Measurements from ENCODE around the gene NBPF4.
"Not testable (repeated sequence)": the region's sequence is repeated elsewhere in the genome, so short reads cannot be mapped to it uniquely, and the experiment has no call there.

The NBPF4 gene

DNA sequence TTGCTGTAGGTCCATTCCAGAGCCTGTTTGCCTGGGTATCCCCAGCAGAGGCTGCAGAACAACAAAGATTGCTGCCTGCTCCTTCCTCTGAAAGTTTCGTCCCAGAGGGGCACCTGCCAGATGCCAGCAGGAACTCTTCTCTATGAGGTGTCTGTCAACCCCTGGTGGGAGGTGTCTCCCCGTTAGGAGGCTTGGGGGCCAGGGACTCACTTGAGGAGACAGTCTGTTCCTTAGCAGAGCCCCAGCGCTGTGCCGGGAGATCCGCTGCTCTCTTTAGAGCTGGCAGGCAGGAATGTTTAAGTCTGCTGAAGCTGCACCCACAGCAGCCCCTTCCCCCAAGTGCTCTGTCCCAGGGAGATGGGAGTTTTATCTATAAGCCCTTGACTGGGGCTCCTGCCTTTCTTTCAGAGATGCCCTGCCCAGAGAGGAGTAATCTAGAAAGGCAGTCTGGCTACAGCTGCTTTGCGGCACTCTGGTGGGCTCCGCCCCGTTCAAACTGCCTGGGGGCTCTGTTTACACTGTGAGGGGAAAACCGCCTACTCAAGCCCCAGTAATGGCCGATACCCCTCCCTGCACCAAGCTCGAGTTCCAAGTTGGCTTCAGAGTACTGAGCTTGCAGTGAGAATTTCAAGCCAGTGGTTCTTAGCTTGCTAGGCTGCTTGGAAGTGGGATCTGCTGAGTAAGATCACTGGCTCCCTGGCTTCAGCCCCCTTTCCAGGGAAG is 35.0 kb downstream of the NBPF4 start:
- TF ChIP-seq, protein P1, sequence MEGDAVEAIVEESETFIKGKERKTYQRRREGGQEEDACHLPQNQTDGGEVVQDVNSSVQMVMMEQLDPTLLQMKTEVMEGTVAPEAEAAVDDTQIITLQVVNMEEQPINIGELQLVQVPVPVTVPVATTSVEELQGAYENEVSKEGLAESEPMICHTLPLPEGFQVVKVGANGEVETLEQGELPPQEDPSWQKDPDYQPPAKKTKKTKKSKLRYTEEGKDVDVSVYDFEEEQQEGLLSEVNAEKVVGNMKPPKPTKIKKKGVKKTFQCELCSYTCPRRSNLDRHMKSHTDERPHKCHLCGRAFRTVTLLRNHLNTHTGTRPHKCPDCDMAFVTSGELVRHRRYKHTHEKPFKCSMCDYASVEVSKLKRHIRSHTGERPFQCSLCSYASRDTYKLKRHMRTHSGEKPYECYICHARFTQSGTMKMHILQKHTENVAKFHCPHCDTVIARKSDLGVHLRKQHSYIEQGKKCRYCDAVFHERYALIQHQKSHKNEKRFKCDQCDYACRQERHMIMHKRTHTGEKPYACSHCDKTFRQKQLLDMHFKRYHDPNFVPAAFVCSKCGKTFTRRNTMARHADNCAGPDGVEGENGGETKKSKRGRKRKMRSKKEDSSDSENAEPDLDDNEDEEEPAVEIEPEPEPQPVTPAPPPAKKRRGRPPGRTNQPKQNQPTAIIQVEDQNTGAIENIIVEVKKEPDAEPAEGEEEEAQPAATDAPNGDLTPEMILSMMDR (IDR thresholded peaks at IDR 0.05; ENCODE audit: low read depth, low read length, missing control alignments): no peak
- DNase-seq: no peak
- peaks cover 12% of the 10 kb centered on the region for H3K27me3 ChIP-seq (replicated peaks)
- in situ Hi-C loops (cut with HindIII; ENCODE audit: low pct_ligation_motif_present, low sequenced_read_pairs): no loop called here
- no peak overlapping the region for H3K4me3 ChIP-seq (ENCODE audit: low read depth, low read length)
- no peak overlapping the region for H3K27ac ChIP-seq
- no peaks in the 10 kb centered on the region for H3K36me3 ChIP-seq (replicated peaks)

DNA sequence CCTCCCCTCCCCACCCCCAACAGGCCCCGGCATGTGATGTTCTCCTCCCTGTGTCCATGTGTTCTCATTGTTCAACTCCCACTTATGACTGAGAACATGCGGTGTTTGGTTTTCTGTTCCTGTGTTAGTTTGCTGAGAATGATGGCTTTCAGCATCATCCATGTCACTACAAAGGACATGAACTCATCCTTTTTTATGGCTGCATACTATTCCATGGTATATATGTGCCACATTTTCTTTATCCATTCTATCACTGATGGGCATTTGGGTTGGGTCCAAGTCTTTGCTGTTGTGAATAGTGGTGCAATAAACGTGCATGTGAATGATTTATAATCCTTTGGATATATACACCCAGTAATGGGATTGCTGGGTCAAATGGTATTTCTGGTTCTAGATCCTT is 40.3 kb downstream of the NBPF4 start:
- H3K27ac ChIP-seq; H3K4me3 ChIP-seq (ENCODE audit: low read depth, low read length); H3K36me3 ChIP-seq (replicated peaks); H3K27me3 ChIP-seq (replicated peaks); in situ Hi-C loops (cut with HindIII; ENCODE audit: low pct_ligation_motif_present, low sequenced_read_pairs); DNase-seq: not testable (repeated sequence)

DNA sequence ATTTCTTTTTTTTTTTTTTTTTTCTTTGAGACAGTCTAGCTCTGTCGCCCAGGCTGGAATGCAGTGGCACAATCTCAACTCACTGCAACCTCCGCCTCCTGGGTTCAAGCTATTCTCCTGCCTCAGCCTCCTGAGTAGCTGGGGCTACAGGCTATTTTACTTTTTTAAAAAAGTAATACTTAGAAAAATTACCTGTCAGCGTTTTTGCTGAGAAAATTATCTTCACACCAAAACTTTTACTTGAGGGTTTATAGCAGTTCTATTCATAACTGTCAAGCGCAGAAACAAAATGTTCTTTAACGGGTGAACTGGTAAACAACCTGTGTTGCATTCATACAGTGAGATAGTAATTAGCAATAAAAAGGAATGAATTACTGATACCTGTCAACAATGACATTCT is 42.2 kb downstream of the NBPF4 start:
- no peak for DNase-seq
- Histone ChIP-seq H3K4me3 (ENCODE audit: low read depth, low read length) (no peak overlapping the region), H3K27me3 (replicated peaks) (no peaks in the 10 kb centered on the region), H3K36me3 (replicated peaks) (peaks cover 4% of the 10 kb centered on the region), H3K27ac (no peak overlapping the region)
- TF ChIP-seq, protein P1 (IDR thresholded peaks at IDR 0.05; ENCODE audit: low read depth, low read length, missing control alignments): no peak
- in situ Hi-C loops (cut with HindIII; ENCODE audit: low pct_ligation_motif_present, low sequenced_read_pairs): no loop called here

DNA sequence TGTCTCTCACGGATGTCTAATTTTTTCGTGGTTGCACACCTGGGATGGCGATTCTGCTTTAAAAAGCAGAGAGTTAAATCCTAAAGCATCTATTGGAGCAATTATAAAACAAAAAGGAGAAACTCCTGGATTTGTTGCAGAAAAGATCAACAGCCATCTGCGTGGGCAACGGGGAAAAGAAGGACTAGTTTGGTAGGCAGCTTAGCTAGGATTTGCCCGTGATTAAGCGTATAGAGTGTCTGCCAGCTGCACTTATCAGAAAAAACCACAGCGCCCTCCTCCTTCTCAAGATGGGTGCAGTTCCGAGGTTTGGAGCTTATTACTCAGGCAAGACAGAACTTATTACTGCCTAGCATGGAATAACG is 43.2 kb downstream of the NBPF4 start:
- TF ChIP-seq, protein P1 (IDR thresholded peaks at IDR 0.05; ENCODE audit: low read depth, low read length, missing control alignments): peak; percentile 40
- Histone ChIP-seq H3K36me3 (replicated peaks) (peaks cover 4% of the 10 kb centered on the region), H3K4me3 (ENCODE audit: low read depth, low read length) (peak overlapping the region; percentile 89), H3K27me3 (replicated peaks) (no peaks in the 10 kb centered on the region), H3K27ac (peak overlapping the region; percentile 73)
- DNase-seq: peak; percentile 49
- in situ Hi-C loops (cut with HindIII; ENCODE audit: low pct_ligation_motif_present, low sequenced_read_pairs): no loop called here

DNA sequence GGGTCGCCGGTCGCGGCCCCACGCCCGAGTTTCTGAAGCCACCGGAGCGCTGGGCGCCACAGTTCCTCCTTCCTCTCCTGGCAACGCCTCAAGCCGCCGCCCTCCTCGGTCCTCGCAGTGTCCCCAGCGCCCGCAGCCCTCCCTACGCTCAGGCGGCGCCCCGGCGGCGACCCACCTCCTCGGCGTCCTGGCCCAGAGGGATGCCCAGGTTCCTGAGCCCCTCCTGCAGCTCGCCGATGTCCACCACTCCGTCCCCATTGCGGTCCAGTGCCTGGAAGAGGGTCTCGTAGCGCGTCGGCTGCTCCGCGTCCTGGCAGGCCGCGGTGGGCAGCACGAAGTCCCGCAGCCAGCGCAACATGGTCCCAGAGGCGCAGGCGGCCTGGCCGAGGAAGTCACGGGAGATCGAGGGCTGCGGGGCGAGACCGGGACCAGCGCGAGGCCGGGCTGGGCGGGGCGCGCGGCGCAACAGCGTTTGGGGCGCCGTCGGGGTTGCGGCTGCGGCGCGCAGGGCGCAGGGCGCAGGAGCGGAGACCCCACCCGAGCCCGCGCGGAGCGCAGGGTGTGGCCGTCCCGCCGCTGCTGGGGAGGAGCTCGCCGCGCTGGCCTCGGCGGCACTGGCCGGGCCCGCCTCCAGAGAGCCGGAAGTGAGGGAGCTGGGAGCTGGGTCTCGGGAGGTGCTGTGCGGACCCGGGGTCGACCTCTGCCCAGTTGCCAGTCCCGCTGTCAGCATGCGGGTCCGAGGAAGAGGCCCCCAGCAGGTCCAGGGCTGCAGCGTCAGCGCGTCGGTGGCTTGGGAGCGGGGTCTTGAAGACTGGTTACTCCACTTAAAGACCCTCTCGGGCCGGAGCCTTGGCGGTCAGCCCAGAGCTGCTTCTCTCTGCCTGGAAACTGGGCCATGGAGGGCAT is 43.8 kb downstream of the NBPF4 start, which contains the start of gene SLC25A24:
Gene SLC25A24, minus strand, starts transcription at position 563 of the 906 bp plus-strand sequence. Its CDS starts 205 bp downstream, at position 358.
- H3K36me3 ChIP-seq (replicated peaks): peaks cover 9% of the 10 kb centered on the region
- in situ Hi-C loops (cut with HindIII; ENCODE audit: low pct_ligation_motif_present, low sequenced_read_pairs): no loop called here
- TF ChIP-seq, protein P1 (IDR thresholded peaks at IDR 0.05; ENCODE audit: low read depth, low read length, missing control alignments): no peak
- H3K27ac ChIP-seq: peak within 1 kb of the TSS; percentile 73
- no peaks in the 10 kb centered on the region for H3K27me3 ChIP-seq (replicated peaks)
- peak within 1 kb of the TSS; percentile 89 for H3K4me3 ChIP-seq (ENCODE audit: low read depth, low read length)
- DNase-seq: peak; percentile 40

DNA sequence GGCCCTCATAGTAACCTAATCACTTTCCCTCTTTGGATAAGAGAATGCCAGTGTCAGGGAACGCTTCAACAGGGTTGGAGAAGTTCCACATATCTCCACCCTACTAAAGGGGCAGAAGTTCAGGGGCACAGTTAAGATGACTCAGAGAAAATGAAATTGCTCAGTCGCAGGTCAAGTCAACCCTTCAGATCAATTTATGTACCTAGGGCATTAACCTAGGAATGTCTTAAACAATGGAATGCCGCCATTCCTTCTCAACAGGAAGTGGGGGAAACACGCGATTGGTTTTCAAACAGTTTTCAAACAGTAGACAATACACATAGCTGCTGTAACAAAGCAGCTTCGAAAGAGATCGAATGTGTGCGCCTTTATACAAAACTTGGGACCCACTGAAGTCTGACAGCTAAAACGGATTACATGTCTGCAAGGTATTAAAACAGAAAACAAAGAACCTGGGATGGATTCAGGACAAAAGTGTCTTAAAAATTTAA is 44.6 kb downstream of the NBPF4 start:
- peaks cover 14% of the 10 kb centered on the region for H3K36me3 ChIP-seq (replicated peaks)
- H3K4me3 ChIP-seq (ENCODE audit: low read depth, low read length): peak overlapping the region; percentile 89
- no peaks in the 10 kb centered on the region for H3K27me3 ChIP-seq (replicated peaks)
- H3K27ac ChIP-seq: peak overlapping the region; percentile 73
- in situ Hi-C loops (cut with HindIII; ENCODE audit: low pct_ligation_motif_present, low sequenced_read_pairs): no loop called here
- DNase-seq: peak; percentile 10
- TF ChIP-seq, protein P1 (IDR thresholded peaks at IDR 0.05; ENCODE audit: low read depth, low read length, missing control alignments): no peak

All from brain microvascular endothelial cell (primary cell).